Karpas-422 (cell line): Measurements from ENCODE around the gene ARHGEF3. TPM values are rescaled to one million over a fixed set of nuclear protein-coding genes. Genes with fewer than 3 reads are reported as not detected.

ENCODE experiments used
- DNase-seq: peaks from one replicate; pipeline ENCODE4 v3.0.0-alpha.2; 2015
- H2AFZ ChIP-seq: fragments of 200-600 bp; sonication (generic); 2 replicates; pipeline ENCODE4 v1.6.1; 2014; ENCODE audit warnings: antibody characterized with exemption, low read length, mixed read lengths
- H3K27ac ChIP-seq: fragments of 200-600 bp; sonication (generic); 2 replicates; pipeline ENCODE4 v1.5.1; 2014; ENCODE audit warnings: mild to moderate bottlenecking, low read length, moderate library complexity
- H3K27me3 ChIP-seq: fragments of 200-600 bp; sonication (generic); 2 replicates; pipeline ENCODE4 v1.6.1; 2014; ENCODE audit warnings: low read length, mixed read lengths
- H3K36me3 ChIP-seq: fragments of 200-600 bp; sonication (generic); 2 replicates; pipeline ENCODE4 v1.6.1; 2014; ENCODE audit warnings: low read length, mixed read lengths; ENCODE audit not compliant: insufficient read depth
- H3K4me1 ChIP-seq: fragments of 200-600 bp; sonication (generic); 2 replicates; pipeline ENCODE4 v1.6.1; 2014; ENCODE audit warnings: mild to moderate bottlenecking, low read length, mixed read lengths
- H3K4me2 ChIP-seq: fragments of 200-600 bp; sonication (generic); 2 replicates; pipeline ENCODE4 v1.6.1; 2014; ENCODE audit warnings: low read length, low read depth, mild to moderate bottlenecking; ENCODE audit not compliant: poor library complexity, severe bottlenecking
- H3K4me3 ChIP-seq: fragments of 200-600 bp; sonication (generic); 2 replicates; pipeline ENCODE4 v1.5.1; 2014; ENCODE audit warnings: mild to moderate bottlenecking, antibody characterized with exemption, low read length, mixed read lengths
- H3K79me2 ChIP-seq: fragments of 200-600 bp; sonication (generic); 2 replicates; pipeline ENCODE4 v1.6.1; 2014; ENCODE audit warnings: mild to moderate bottlenecking, low read length, mixed read lengths
- H3K9ac ChIP-seq: fragments of 200-600 bp; sonication (generic); 2 replicates; pipeline ENCODE4 v1.6.0; 2014; ENCODE audit warnings: low read length
- H3K9me2 ChIP-seq: fragments of 200-600 bp; sonication (generic), shearing (Covaris generic); replicated peaks from 2 replicates; pipeline ENCODE4 v1.6.0; 2014; ENCODE audit warnings: mild to moderate bottlenecking, low read length, moderate library complexity; ENCODE audit not compliant: insufficient read depth
- H3K9me3 ChIP-seq: fragments of 300-700, 200-600 bp; sonication (generic); 2 replicates; pipeline ENCODE4 v1.6.1; 2014; ENCODE audit warnings: low read length, mixed read lengths
- H4K20me1 ChIP-seq: fragments of 200-600 bp; sonication (generic); 2 replicates; pipeline ENCODE4 v1.6.1; 2014; ENCODE audit warnings: mild to moderate bottlenecking, antibody characterized with exemption, low read length, low read depth; ENCODE audit not compliant: insufficient read depth
- total RNA-seq: library from RNA; depleted of rRNA; stranded (reverse); fragments of >200 nt; shearing (Covaris generic); gene quantifications from 2 replicates; pipeline ENCODE4 v1.2.3, GENCODE V29; 2014; ENCODE audit warnings: low replicate concordance

The ARHGEF3 gene
- total RNA-seq, 1 experiment from 2014 or later, result 4.7 TPM

DNA sequence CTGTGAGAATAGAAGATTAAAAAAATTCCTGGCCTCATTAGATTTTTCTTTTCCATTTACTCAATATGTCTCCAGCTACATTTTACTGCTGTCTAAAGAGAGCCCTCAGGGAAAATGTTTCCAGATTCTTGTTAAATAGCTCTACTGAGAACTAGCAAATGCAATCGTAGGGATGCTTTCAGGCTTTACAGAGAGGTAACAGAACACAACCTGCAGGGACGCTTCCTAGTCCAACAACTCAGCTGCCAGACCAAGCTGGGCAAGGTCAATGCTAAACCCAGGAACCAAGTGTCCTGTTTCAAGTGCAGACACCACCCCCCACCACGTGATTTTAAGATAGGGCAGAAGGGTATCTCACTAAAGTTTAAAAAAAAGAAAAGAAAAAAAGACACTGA, 25.2 kb downstream of the ARHGEF3 start:
- H3K27me3 ChIP-seq, result no peaks in the 10 kb centered on the region
- no peak overlapping the region for H3K27ac ChIP-seq
- no peaks in the 10 kb centered on the region for H3K9me3 ChIP-seq
- no peak overlapping the region for H3K4me3 ChIP-seq
- H3K4me1 ChIP-seq, result peaks cover 12% of the 10 kb centered on the region
- no peaks in the 10 kb centered on the region for H3K9me2 ChIP-seq
- no peak overlapping the region for H2AFZ ChIP-seq
- H3K79me2 ChIP-seq, result no peaks in the 10 kb centered on the region
- H3K4me2 ChIP-seq, result no peak overlapping the region
- no peak overlapping the region for H3K9ac ChIP-seq
- H3K36me3 ChIP-seq, result no peaks in the 10 kb centered on the region
- DNase-seq, result no peak
- peaks cover 8% of the 10 kb centered on the region for H4K20me1 ChIP-seq

DNA sequence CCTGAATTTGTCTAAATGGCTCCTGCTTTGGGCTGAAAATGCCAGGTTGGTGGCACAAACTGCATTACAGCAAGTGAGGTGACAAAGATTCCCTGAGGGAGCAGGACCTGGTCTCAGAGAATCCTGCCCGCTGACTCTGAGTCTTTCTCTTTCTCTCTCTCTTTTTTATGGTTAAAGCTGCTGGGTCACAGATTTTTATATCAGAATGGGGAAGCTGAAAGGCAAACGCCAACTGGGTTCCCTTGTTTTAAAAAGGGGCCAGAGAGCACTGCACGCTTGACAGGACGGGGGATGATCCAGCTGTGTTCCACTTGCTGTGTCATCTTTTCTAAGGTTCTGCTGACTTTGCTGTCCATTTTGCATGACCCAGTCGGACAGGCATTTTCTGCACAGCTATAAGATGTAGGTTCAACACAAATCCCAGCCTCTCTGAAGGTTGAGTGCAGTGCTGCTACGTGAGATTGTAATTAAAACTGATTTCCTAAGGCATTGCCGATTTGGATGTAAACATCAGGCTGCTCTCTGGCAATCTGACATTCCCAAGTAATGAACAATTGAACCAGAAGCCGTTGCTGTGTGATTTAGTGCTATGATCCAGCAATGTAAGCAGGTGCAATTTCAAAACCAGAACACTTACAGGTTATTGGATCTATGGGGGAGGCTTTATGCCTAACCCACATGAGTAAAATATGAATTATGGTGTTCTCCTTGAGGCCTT, 25.8 kb downstream of the ARHGEF3 start:
- no peak overlapping the region for H3K27ac ChIP-seq
- H3K36me3 ChIP-seq, result no peaks in the 10 kb centered on the region
- DNase-seq, result no peak
- H3K4me1 ChIP-seq, result peaks cover 12% of the 10 kb centered on the region
- H3K9me2 ChIP-seq, result no peaks in the 10 kb centered on the region
- H3K27me3 ChIP-seq, result no peaks in the 10 kb centered on the region
- no peaks in the 10 kb centered on the region for H3K9me3 ChIP-seq
- H3K4me3 ChIP-seq, result no peak overlapping the region
- no peak overlapping the region for H3K9ac ChIP-seq
- no peak overlapping the region for H3K4me2 ChIP-seq
- H4K20me1 ChIP-seq, result peaks cover 8% of the 10 kb centered on the region
- H2AFZ ChIP-seq, result no peak overlapping the region
- no peaks in the 10 kb centered on the region for H3K79me2 ChIP-seq

- no peaks in the 10 kb centered on the region for H3K79me2 ChIP-seq
- H3K9ac ChIP-seq, result no peak overlapping the region
- no peak overlapping the region for H2AFZ ChIP-seq
- no peak overlapping the region for H3K4me3 ChIP-seq
- H3K36me3 ChIP-seq, result no peaks in the 10 kb centered on the region
- no peaks in the 10 kb centered on the region for H3K9me3 ChIP-seq
- H3K27ac ChIP-seq, result no peak overlapping the region
- H3K4me1 ChIP-seq, result peaks cover 12% of the 10 kb centered on the region
- H3K27me3 ChIP-seq, result no peaks in the 10 kb centered on the region
- H3K4me2 ChIP-seq, result no peak overlapping the region
- H4K20me1 ChIP-seq, result peaks cover 8% of the 10 kb centered on the region
- DNase-seq, result no peak
- H3K9me2 ChIP-seq, result no peaks in the 10 kb centered on the region
Observed at GRCh38 chr3:56775445-56775837, 26.3 kb downstream of the ARHGEF3 start.

DNA sequence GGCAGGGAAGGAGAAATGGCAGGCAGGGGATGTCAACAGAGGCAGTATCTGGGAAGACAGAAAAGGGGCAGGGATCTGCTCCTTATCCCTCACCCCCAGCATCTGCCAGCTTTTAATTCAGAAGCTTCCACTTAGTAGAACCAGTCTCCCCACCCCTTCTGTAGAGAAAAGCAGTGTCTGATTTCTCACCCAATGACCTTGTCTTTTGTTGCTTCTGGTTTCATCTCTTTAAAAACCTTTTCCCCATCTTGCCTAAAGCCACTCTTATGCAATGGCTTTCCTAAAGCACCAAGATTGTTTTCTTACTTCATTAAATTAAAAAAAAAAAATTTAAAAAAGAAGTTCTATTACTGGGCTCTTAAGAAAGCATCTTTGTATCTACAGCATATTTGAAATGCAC, 27.8 kb downstream of the ARHGEF3 start:
- no peaks in the 10 kb centered on the region for H3K9me3 ChIP-seq
- H3K4me3 ChIP-seq, result no peak overlapping the region
- no peak overlapping the region for H3K9ac ChIP-seq
- peaks cover 14% of the 10 kb centered on the region for H4K20me1 ChIP-seq
- H3K36me3 ChIP-seq, result no peaks in the 10 kb centered on the region
- H3K27ac ChIP-seq, result no peak overlapping the region
- H2AFZ ChIP-seq, result no peak overlapping the region
- no peak overlapping the region for H3K4me2 ChIP-seq
- no peak for DNase-seq
- H3K27me3 ChIP-seq, result no peaks in the 10 kb centered on the region
- H3K79me2 ChIP-seq, result no peaks in the 10 kb centered on the region
- H3K9me2 ChIP-seq, result no peaks in the 10 kb centered on the region
- peaks cover 9% of the 10 kb centered on the region for H3K4me1 ChIP-seq

- Histone ChIP-seq H3K4me2 (no peak overlapping the region), H3K27ac (no peak overlapping the region), H3K4me1 (peaks cover 6% of the 10 kb centered on the region; the same call in 1 of the 2 replicates), H3K9me2 (no peaks in the 10 kb centered on the region), H3K79me2 (no peaks in the 10 kb centered on the region), H2AFZ (no peak overlapping the region), H4K20me1 (peaks cover 14% of the 10 kb centered on the region), H3K9me3 (no peaks in the 10 kb centered on the region), H3K27me3 (no peaks in the 10 kb centered on the region), H3K4me3 (no peak overlapping the region), H3K36me3 (no peaks in the 10 kb centered on the region), H3K9ac (no peak overlapping the region)
- no peak for DNase-seq
Observed at GRCh38 chr3:56772952-56773938, 28.5 kb downstream of the ARHGEF3 start.

- no peaks in the 10 kb centered on the region for H3K9me2 ChIP-seq
- H3K4me1 ChIP-seq, result peaks cover 5% of the 10 kb centered on the region; the same call in 1 of the 2 replicates
Observed at GRCh38 chr3:56771376-56771775, 30.4 kb downstream of the ARHGEF3 start.

GRCh38 chr3:56769116-56769707, 32.5 kb downstream of the ARHGEF3 start:
- no peak overlapping the region for H3K4me2 ChIP-seq
- no peaks in the 10 kb centered on the region for H3K9me2 ChIP-seq
- H3K9me3 ChIP-seq, result no peaks in the 10 kb centered on the region
- H3K27ac ChIP-seq, result no peak overlapping the region
- no peak overlapping the region for H3K4me3 ChIP-seq
- 0 out of 2 replicates have a peak, but pooled peaks cover 6% of the 10 kb centered on the region for H4K20me1 ChIP-seq
- H3K27me3 ChIP-seq, result no peaks in the 10 kb centered on the region
- H3K36me3 ChIP-seq, result no peaks in the 10 kb centered on the region
- no peak for DNase-seq
- H3K4me1 ChIP-seq, result no peaks in the 10 kb centered on the region
- H3K79me2 ChIP-seq, result no peaks in the 10 kb centered on the region
- H2AFZ ChIP-seq, result no peak overlapping the region
- H3K9ac ChIP-seq, result no peak overlapping the region

More at GRCh38 chr3:56771376-56771775, 30.4 kb downstream of the ARHGEF3 start:
- H2AFZ ChIP-seq, result no peak overlapping the region
- no peaks in the 10 kb centered on the region for H3K36me3 ChIP-seq
- H3K9ac ChIP-seq, result no peak overlapping the region
- no peak overlapping the region for H3K4me3 ChIP-seq
- no peaks in the 10 kb centered on the region for H3K9me3 ChIP-seq
- H3K4me2 ChIP-seq, result no peak overlapping the region
- 0 out of 2 replicates have a peak, but pooled peaks cover 6% of the 10 kb centered on the region for H4K20me1 ChIP-seq
- H3K79me2 ChIP-seq, result no peaks in the 10 kb centered on the region
- no peak for DNase-seq
- H3K27me3 ChIP-seq, result no peaks in the 10 kb centered on the region
- no peak overlapping the region for H3K27ac ChIP-seq
